ENCODE measurements around the gene BICC1.

DNA sequence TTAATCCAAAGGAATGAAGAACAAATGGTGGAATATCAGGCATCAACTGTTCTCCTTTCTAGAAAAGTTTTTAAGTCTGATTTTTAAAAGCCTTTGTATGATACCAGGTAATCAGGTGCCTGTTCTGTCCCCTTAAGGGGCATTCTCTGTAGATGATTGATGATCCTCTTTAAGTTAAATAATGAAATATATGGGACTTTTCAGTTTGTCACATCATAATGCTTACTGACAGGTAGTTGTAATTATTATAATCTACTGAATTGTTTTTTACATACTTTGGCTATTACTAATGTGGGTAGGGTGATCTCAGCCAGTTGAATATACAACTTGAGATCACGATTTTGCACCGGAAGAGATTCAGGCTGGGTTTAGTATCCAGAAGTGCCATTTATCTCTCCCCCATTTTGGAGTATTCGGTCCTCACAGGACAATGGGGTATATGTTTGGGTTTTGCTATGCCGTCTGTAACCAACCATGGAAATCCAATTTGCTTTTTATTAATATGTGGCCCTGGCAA lies 330.2 kb downstream of the BICC1 start:
- TF ChIP-seq POLR2A (IDR thresholded peaks at IDR 0.05) = no peak
- TF ChIP-seq, protein P1, sequence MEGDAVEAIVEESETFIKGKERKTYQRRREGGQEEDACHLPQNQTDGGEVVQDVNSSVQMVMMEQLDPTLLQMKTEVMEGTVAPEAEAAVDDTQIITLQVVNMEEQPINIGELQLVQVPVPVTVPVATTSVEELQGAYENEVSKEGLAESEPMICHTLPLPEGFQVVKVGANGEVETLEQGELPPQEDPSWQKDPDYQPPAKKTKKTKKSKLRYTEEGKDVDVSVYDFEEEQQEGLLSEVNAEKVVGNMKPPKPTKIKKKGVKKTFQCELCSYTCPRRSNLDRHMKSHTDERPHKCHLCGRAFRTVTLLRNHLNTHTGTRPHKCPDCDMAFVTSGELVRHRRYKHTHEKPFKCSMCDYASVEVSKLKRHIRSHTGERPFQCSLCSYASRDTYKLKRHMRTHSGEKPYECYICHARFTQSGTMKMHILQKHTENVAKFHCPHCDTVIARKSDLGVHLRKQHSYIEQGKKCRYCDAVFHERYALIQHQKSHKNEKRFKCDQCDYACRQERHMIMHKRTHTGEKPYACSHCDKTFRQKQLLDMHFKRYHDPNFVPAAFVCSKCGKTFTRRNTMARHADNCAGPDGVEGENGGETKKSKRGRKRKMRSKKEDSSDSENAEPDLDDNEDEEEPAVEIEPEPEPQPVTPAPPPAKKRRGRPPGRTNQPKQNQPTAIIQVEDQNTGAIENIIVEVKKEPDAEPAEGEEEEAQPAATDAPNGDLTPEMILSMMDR (IDR thresholded peaks at IDR 0.05) = no peak
